Fibroblast of skin of scalp (primary cell): ENCODE data around the gene REPIN1. TPM values are rescaled to one million over a fixed set of nuclear protein-coding genes. Genes with fewer than 3 reads are reported as not detected.

Experiments
- DNase-seq: peaks from one replicate; pipeline ENCODE4 v3.0.0-alpha.2; 2013
- polyA plus RNA-seq, 2 experiments: library from polyadenylated mRNA; unstranded; fragments of 120-200 nt; gene quantifications; one replicate each; pipeline ENCODE4 v1.2.1, GENCODE V29; 2013; ENCODE audit not compliant: insufficient read length in 2 of 2

Gene REPIN1
- polyA plus RNA-seq (2013, experiment 1 of 2; ENCODE audit: insufficient read length) = 38.8 TPM
- polyA plus RNA-seq (2013, experiment 2 of 2; ENCODE audit: insufficient read length) = 40.5 TPM

- DNase-seq = peak; percentile 89
Measured at GRCh38 chr7:150368096-150368883, at the start of gene REPIN1. TSS of gene REPIN1 (plus strand) at chr7:150368822. CDS start at chr7:150369712, 890 bp downstream.

DNA sequence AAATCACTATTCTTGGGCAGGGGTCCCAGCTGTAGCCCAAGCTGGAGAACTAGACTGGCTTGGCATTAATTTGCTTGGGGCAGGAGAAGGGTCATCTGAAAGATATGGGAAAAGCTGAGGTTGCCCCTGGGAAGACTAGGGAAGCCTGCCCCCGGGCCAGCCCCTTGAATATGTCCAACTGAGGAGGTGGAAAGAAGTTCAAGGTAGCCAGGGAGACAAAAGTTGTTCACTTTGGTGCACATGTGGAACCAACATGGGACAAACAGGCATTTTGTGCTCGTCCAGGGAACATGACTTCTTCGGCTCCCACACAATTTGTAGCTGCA, 46.9 kb upstream of the REPIN1 start:
- DNase-seq = no peak

DNA sequence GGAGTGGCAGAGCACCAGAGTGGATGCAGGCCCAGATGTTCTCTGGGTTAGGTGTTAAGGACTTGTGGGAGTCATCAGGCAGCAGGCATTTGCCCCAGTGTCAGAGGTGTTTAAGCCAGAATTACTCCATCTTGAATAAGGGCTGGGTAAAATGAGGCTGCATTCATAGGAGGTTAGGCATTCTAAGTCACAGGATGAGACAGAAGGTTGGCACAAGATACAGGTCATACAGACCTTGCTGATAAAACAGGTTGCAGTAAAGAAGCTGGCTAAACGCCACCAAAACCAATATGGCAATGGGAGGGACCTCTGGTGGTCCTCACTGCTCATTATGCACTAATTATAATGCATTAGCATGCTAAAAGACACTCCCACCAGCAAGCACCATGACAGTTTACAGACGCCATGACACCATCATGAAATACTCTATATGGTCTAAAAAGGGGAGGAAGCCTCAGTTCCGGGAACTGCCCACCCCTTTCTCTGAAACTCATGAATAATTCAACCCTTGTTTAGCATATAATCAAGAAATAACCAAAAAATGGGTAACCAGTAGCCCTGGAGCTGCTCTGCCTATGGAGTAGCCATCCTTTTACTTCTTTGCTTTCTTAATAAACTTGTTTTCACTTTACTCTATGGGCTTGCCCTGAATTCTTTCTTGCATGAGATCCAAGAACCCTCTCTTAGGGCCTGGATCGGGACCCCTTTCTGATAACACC, 46.3 kb upstream of the REPIN1 start:
- DNase-seq = no peak

GRCh38 chr7:150322833-150323681, 45.6 kb upstream of the REPIN1 start, which contains the start of the genes ACTR3C and LRRC61:
TSS of gene ACTR3C (minus strand) at chr7:150323545. CDS start at chr7:150295296, 28,249 bp downstream.
TSS of gene LRRC61 (plus strand) at chr7:150323355. CDS start at chr7:150336862, 13,507 bp downstream.
- peak; percentile 8 for DNase-seq

DNA sequence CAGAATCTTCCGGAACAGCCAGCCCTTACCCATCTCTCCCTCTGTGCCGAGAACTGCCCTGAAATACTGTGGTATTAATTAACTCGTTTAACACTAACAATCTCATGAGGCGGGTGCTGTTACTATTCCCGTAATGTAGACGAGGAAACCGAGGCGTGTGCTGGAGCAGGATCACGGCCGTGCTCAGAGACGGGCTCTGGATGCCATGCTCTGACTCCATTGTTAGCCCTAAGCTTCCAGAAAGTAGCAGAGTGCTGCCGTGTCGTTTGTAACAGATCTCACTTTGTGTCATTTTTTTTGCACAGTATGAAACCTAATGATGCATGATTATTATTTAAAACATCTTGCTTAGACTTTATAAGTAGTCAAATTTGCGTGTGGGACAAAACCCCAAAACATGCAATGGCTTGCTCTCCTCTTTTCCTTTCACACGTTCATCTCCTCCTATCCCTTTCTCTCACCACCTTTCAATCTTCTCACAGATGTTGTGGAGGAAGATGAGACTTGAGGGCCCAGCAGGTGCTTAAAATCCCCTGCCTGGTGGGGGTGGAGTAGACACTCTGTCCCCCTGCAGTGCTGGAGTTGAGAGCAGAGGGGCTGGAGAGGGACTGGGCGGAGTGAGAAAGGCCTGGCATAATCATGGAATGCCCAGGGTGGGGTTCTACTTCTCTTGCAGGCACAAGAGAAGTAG, 44.8 kb upstream of the REPIN1 start:
- DNase-seq = no peak

- DNase-seq = no peak
Measured at GRCh38 chr7:150324373-150324961, 44.2 kb upstream of the REPIN1 start.

- DNase-seq = peak; percentile 16
Measured at GRCh38 chr7:150325110-150325611, 43.5 kb upstream of the REPIN1 start.

- DNase-seq = no peak
Measured at GRCh38 chr7:150325901-150326300, 42.7 kb upstream of the REPIN1 start.

GRCh38 chr7:150326657-150327268, 41.9 kb upstream of the REPIN1 start:
- DNase-seq = no peak

DNA sequence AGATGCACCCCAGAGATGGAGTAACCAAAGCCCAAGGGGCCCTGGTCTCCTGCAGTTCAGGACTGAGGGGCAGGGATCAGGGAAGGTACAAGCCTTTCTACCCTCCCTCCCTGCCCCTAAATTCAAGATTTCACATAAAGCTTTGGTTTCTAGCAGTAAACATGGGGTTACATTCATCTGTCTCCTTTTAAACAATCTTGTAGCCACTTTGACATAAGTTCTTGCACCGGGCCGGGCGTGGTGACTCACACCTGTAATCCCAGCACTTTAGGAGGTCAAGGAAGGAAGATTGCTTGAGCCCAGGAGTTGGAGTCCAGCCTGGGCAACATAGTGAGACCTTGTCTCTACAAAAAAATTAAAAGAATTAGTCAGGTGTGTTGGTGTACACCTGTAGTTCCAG, 41.3 kb upstream of the REPIN1 start:
- DNase-seq = no peak

DNA sequence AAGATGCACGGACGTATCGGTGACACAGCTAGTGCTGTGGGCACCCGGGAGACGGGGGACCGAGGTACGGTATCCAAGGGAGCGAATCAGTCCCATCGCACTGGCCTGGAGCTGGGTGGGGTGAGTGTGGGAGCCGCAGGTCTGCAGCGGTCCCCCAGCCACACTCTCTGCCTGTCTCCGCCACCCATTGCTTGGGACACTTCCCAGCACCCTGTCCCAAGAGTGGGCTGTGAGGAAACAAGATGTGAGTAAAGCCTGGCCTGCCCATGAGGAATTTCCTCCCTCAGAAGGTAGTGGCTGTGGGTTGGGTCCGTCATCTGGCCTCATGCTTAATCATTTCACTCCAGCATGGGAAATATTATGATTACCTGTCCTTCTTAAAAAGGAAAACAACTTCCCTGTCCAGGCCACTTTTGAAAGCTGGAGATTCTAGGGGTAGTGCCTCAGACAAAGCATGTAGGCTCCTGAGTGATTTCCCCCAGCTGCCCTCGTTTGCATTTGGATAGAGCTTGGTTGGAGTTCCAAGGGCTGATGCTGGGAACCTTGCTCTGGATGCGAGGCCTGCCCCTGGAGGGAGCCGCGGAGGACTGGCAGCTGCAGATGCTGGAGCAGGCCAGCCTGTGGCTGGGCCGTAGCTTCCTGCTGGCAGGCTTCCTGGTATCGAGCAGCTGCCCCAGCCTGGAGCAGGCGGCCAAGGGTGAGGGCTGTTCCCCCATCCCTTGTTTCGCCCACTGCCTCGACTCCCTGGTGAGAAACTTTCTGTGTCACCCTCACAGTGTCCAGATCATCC, 39.1 kb upstream of the REPIN1 start:
- no peak for DNase-seq

DNA sequence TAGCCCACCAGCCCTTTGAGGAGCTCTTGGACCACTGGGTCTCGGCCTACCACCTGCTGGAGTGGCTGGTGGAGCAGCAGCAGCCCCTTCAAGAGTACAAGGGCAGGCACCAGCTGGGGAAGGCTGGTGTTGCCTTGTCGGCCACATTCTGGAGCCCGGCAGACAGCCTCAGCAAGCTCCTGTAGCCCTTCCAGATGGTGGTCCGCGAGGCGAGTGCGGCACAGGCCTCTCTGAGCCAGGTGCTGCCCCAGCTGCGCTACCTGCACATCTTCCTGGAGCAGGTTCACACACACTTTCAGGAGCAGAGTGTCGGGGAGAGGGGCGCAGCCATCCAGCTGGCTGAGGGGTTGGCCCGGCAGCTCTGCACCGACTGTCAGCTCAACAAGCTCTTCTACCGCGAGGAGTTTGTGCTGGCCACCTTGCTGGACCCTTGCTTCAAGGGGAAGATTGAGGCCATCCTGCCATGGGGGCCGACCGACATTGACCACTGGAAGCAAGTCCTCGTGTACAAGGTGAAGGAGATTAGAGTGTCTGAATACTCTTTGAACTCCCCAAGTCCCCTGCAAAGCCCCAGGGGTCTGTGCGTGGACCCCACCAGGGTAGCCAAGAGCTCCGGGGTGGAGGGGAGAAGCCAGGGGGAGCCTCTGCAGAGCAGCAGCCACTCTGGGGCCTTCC, 38.3 kb upstream of the REPIN1 start:
- DNase-seq = no peak

DNA sequence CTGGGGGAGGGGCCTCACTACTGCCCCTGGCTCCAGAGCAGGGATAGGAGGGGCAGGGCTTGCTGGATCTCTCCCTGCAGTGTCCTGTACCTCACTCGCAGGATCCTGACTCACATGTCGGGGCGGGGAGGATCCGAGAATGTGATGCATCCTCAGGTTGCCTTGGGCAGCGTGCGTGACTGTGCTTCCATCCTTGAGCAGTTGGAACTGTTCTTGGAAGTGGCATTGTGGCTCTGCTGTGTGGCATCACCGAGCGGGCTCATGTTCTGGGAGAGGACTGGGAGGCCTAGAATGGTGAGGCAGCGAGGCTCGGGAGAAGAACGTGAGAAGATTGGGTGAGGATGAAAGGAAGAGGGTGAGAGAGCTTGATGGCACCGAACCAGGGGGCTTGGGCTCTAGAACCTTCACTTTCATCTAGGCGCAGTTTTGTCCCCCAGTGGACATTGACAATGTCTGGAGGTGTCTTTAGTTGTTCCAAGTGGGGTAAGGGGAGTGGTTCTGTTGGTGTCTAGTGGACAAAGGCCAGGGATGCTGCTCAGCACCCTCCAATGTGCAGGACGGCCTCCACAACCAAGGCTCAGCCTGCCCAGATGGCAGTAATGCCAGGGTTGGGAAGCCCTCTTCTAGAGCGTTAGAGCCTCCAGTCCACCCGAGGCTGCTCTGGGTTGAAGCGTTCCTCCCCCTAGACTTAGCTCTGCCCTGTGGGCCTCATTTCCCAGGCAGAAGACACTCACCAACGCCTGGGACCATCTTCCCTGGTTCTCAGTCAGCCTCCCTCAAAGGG, 35.6 kb upstream of the REPIN1 start:
- DNase-seq = no peak

DNA sequence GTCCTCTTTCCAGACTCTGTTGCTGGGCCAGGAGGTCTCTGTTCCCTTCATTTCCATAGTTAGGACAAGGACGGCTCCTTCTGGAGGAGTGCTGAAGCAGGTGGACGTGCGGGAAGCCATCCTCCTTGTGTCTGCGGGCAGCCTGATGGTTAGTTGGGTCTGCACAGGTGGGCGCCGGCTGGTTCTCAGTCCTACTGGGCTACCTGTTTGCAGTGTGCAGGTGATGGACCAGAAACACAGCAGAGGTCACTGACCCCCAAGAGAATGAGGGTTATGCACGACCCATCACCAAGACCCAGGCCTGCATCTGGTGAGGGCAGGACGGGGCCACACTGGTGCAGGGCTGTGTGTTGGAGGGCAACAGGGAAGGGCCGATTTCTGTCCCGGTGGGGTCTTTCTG, 35.0 kb upstream of the REPIN1 start:
- DNase-seq = no peak

GRCh38 chr7:150334108-150334507, 34.5 kb upstream of the REPIN1 start:
- no peak for DNase-seq

DNA sequence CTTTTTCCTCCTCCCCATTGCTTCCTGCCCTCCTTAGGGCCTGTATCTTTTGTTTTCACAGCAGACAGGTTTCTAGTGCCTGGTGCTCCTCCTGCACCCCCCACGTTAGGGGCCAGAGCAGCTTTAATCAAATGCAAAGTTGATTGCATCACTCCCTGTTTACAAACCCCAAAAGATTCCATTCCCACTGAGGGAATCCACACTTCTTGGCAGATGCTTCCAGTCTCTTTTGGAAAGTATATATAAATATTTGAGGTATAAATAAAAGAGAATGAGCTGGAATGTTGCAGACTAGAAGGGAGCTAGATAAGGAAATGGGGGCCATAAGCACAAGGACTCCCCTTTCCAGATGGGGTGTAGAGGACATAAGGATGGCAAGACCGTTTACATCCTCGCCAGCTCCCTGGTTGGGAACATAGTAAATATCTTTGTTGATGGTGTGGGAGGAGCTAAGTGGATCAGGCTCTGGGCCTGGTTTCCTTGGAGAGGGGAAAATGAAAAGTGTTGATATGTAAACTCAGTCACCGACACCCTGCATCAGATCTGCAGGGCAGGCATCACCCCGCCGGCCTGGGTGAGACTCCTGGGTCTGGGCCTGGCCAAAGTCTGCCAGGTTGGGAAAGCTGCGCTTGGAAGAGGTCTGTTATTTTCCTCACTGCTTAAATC, 33.4 kb upstream of the REPIN1 start:
- peak; percentile 39 for DNase-seq

DNA sequence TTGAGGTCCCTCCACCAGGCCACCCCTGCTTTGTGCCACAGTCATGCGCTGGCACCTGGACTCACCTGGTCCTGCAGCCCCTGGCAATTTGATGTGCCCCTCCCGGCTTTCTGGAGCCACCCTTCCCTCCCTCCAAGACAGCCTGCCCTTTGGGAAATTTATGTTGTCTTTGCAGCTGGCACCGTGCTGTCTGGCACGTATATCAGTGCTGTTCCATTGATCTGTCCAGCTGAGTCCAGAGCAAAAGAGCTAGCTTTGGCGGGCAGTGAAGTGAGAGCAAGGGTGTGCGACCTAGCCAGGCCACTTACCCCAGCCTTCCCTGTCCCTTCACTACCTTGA, 32.9 kb upstream of the REPIN1 start:
- DNase-seq = no peak

GRCh38 chr7:150336746-150337145, 31.9 kb upstream of the REPIN1 start:
- no peak for DNase-seq
